WTC11 (cell line): ENCODE results near the gene HELZ. TPM values are rescaled to one million over a fixed set of nuclear protein-coding genes. Genes with fewer than 3 reads are reported as not detected.

Experiments used
- ATAC-seq: fragments of 200-7000 bp; cut with Tn5 transposase; 2 replicates; pipeline ENCODE4 v1.10.0; 2021; ENCODE audit warnings: mild to moderate bottlenecking, moderate library complexity
- CTCF ChIA-PET: fragments of 300-600 bp; sonication (Branson Sonifier 250); formaldehyde crosslinking; loops from one replicate; lab custom pipeline; 2021; ENCODE audit warnings: antibody characterized with exemption; lab: Charles Lee
- POLR2A ChIA-PET: fragments of 350-600 bp; sonication (Branson Sonifier 250); formaldehyde crosslinking; loops from one replicate; lab custom pipeline; 2021; ENCODE audit warnings: antibody characterized with exemption; lab: Charles Lee
- DNase-seq: peaks from one replicate; pipeline ENCODE4 v3.0.0; 2021; ENCODE audit warnings: low spot score
- H3K27ac Mint-ChIP-seq: 2 replicates; pipeline ENCODE4 v1.8.0; 2021; ENCODE audit warnings: mixed read lengths
- H3K27me3 Mint-ChIP-seq: 2 replicates; pipeline ENCODE4 v1.8.0; 2021; ENCODE audit warnings: low read depth, mild to moderate bottlenecking, moderate library complexity, mixed read lengths
- H3K36me3 Mint-ChIP-seq: 2 replicates; pipeline ENCODE4 v1.8.0; 2021; ENCODE audit warnings: mixed read lengths
- H3K4me1 Mint-ChIP-seq: 2 replicates; pipeline ENCODE4 v1.8.0; 2022; ENCODE audit warnings: mixed read lengths
- H3K4me3 Mint-ChIP-seq: 2 replicates; pipeline ENCODE4 v1.8.0; 2021; ENCODE audit warnings: mild to moderate bottlenecking, moderate library complexity, mixed read lengths
- H3K9me3 Mint-ChIP-seq: 2 replicates; pipeline ENCODE4 v1.8.0; 2021; ENCODE audit warnings: mixed read lengths
- ATF6 ChIP-seq: sonication (generic); formaldehyde crosslinking; IDR thresholded peaks from 2 replicates; pipeline ENCODE4 v1.8.1; 2023; ENCODE audit warnings: mild to moderate bottlenecking, missing genetic modification reagents
- CDX4 ChIP-seq: fragments of 250-450 bp; sonication (Bioruptor Pico); IDR thresholded peaks from 2 replicates; pipeline ENCODE4 v1.9.0; 2021; ENCODE audit warnings: moderate library complexity, mild to moderate bottlenecking, inconsistent platforms, borderline replicate concordance
- ERG ChIP-seq: fragments of 250-450 bp; sonication (Bioruptor Pico); IDR thresholded peaks from 2 replicates; pipeline ENCODE4 v1.8.0; 2021; ENCODE audit warnings: mild to moderate bottlenecking
- FOXJ3 ChIP-seq: sonication (generic); formaldehyde crosslinking; IDR thresholded peaks from 2 replicates; pipeline ENCODE4 v1.9.0; 2021; ENCODE audit warnings: missing genetic modification reagents, mild to moderate bottlenecking, borderline replicate concordance
- FOXP1 ChIP-seq: sonication (generic); formaldehyde crosslinking; IDR thresholded peaks from 2 replicates; pipeline ENCODE4 v1.8.0; 2022; ENCODE audit warnings: missing genetic modification reagents, mild to moderate bottlenecking, moderate library complexity, borderline replicate concordance
- HMGA2 ChIP-seq: fragments of 250-450 bp; sonication (Bioruptor Pico); IDR thresholded peaks from 2 replicates; pipeline ENCODE4 v1.4.0; 2021; ENCODE audit warnings: mild to moderate bottlenecking, moderate library complexity
- IRF2 ChIP-seq: sonication (generic); formaldehyde crosslinking; IDR thresholded peaks from 2 replicates; pipeline ENCODE4 v1.8.0; 2022; ENCODE audit warnings: low read depth, missing genetic modification reagents, borderline replicate concordance
- MAX ChIP-seq: sonication (generic); formaldehyde crosslinking; IDR thresholded peaks from 2 replicates; pipeline ENCODE4 v1.8.0; 2022; ENCODE audit warnings: mild to moderate bottlenecking, missing genetic modification reagents
- NFATC4 ChIP-seq: fragments of 250-450 bp; sonication (Bioruptor Pico); IDR thresholded peaks from 2 replicates; pipeline ENCODE4 v1.9.0; 2021; ENCODE audit warnings: mild to moderate bottlenecking
- NFE2L1 ChIP-seq: sonication (generic); formaldehyde crosslinking; IDR thresholded peaks from 2 replicates; pipeline ENCODE4 v1.8.1; 2023; ENCODE audit warnings: missing genetic modification reagents
- PRDM15 ChIP-seq: sonication (generic); formaldehyde crosslinking; IDR thresholded peaks from 2 replicates; pipeline ENCODE4 v1.8.0; 2022; ENCODE audit warnings: missing genetic modification reagents
- PREB ChIP-seq: sonication (generic); formaldehyde crosslinking; IDR thresholded peaks from 2 replicates; pipeline ENCODE4 v1.8.1; 2022; ENCODE audit warnings: mild to moderate bottlenecking, missing genetic modification reagents, moderate library complexity, borderline replicate concordance
- USF1 ChIP-seq: sonication (generic); formaldehyde crosslinking; IDR thresholded peaks from 2 replicates; pipeline ENCODE4 v1.8.0; 2022; ENCODE audit warnings: mild to moderate bottlenecking, missing genetic modification reagents
- ZMAT4 ChIP-seq: fragments of 250-450 bp; sonication (Bioruptor Pico); IDR thresholded peaks from 2 replicates; pipeline ENCODE4 v1.9.0; 2021; ENCODE audit warnings: mild to moderate bottlenecking
- ZNF121 ChIP-seq: sonication (generic); formaldehyde crosslinking; IDR thresholded peaks from 2 replicates; pipeline ENCODE4 v1.8.0; 2023; ENCODE audit warnings: missing genetic modification reagents
- ZNF232 ChIP-seq: sonication (generic); formaldehyde crosslinking; IDR thresholded peaks from 2 replicates; pipeline ENCODE4 v1.8.0; 2022; ENCODE audit warnings: mild to moderate bottlenecking, missing genetic modification reagents
- ZNF317 ChIP-seq: sonication (generic); formaldehyde crosslinking; IDR thresholded peaks from 2 replicates; pipeline ENCODE4 v1.8.1; 2023; ENCODE audit warnings: low read depth, mild to moderate bottlenecking, moderate library complexity, missing genetic modification reagents, borderline replicate concordance
- ZNF396 ChIP-seq: fragments of 250-450 bp; sonication (Bioruptor Pico); IDR thresholded peaks from 2 replicates; pipeline ENCODE4 v1.8.0; 2021; ENCODE audit warnings: mild to moderate bottlenecking, moderate library complexity, borderline replicate concordance
- ZNF423 ChIP-seq: fragments of 250-450 bp; sonication (Bioruptor Pico); IDR thresholded peaks from 2 replicates; pipeline ENCODE4 v2.1.2; 2022; ENCODE audit warnings: mild to moderate bottlenecking, moderate library complexity
- ZNF425 ChIP-seq: fragments of 250-450 bp; sonication (Bioruptor Pico); conservative IDR thresholded peaks from 2 replicates; pipeline ENCODE4 v1.9.0; 2021; ENCODE audit warnings: mild to moderate bottlenecking
- total RNA-seq: library from RNA; stranded (reverse); gene quantifications from 3 replicates; pipeline ENCODE4 v1.2.3, GENCODE V29; 2021

Gene HELZ
- total RNA-seq, 1 experiment from 2014 or later, result 49.1 TPM

GRCh38 chr17:67247416-67247900 is 2.5 kb upstream of the HELZ start:
- CTCF ChIA-PET, result interaction anchor here (0.8 to 1.1 kb wide), 3 partner anchors 14 to 41 kb away, joined by 3 to 4 read pairs (median 4); no protein-coding TSS in a partner anchor

GRCh38 chr17:67246653-67247415 is 1.8 kb upstream of the HELZ start:
- Mint-ChIP-seq H3K9me3 (no peaks in the 10 kb centered on the region), H3K27ac (peak overlapping the region; percentile 75), H3K4me1 (peaks cover 30% of the 10 kb centered on the region), H3K36me3 (peaks cover 3% of the 10 kb centered on the region), H3K4me3 (peak overlapping the region; percentile 78), H3K27me3 (no peaks in the 10 kb centered on the region)
- CTCF ChIA-PET, result interaction anchor here (0.8 to 1.1 kb wide), 3 partner anchors 15 to 41 kb away, joined by 3 to 4 read pairs (median 4); no protein-coding TSS in a partner anchor
- DNase-seq (peak; percentile 50), ATAC-seq (peak; percentile 53)
- POLR2A ChIA-PET, result no interaction called here
- TF ChIP-seq FOXJ3 (CRISPR knock-in tag) (no peak), MAX (CRISPR knock-in tag) (no peak), ZNF396 (CRISPR knock-in tag) (no peak), ZNF425 (CRISPR knock-in tag) (no peak), ZMAT4 (CRISPR knock-in tag) (no peak), FOXP1 (CRISPR knock-in tag) (no peak), PRDM15 (CRISPR knock-in tag) (0 out of 2 replicates have a peak, but pooled peaks have one; percentile 46), CDX4 (CRISPR knock-in tag) (no peak), NFATC4 (no peak), USF1 (CRISPR knock-in tag) (no peak), HMGA2 (no peak), ZNF232 (CRISPR knock-in tag) (no peak), PREB (CRISPR knock-in tag) (no peak), ATF6 (no peak), IRF2 (CRISPR knock-in tag) (no peak), ZNF423 (CRISPR knock-in tag) (no peak), ERG (CRISPR knock-in tag) (no peak), ZNF121 (0 out of 2 replicates have a peak, but pooled peaks have one; percentile 39)

More at GRCh38 chr17:67247416-67247900, 2.5 kb upstream of the HELZ start:
- TF ChIP-seq ZNF317 (CRISPR knock-in tag) (no peak), NFE2L1 (no peak), ZNF396 (CRISPR knock-in tag) (no peak), ZNF423 (CRISPR knock-in tag) (no peak)
- POLR2A ChIA-PET, result interaction anchor here (0.6 kb wide), 1 partner anchor 1709 kb away, joined by 3 read pairs; no protein-coding TSS in a partner anchor
- peaks cover 3% of the 10 kb centered on the region; the same call in 1 of the 2 replicates for H3K36me3 Mint-ChIP-seq
- no peaks in the 10 kb centered on the region for H3K27me3 Mint-ChIP-seq
- no peak for DNase-seq
- peak overlapping the region; percentile 78 for H3K4me3 Mint-ChIP-seq
- no peak for ATAC-seq
- H3K4me1 Mint-ChIP-seq, result peaks cover 30% of the 10 kb centered on the region
- peak overlapping the region; percentile 75 for H3K27ac Mint-ChIP-seq
- no peaks in the 10 kb centered on the region for H3K9me3 Mint-ChIP-seq
